Adrenal gland (tissue), 5 donors: ENCODE results near the gene SIRT5.

ENCODE experiments used
- POLR2A ChIP-seq, 2 donors: fragments of 450-650 bp; IDR thresholded peaks; one replicate each; pipeline ENCODE4 v1.6.1; 2017; ENCODE audit warnings: antibody characterized with exemption in 2 of 2, mild to moderate bottlenecking in 2 of 2, moderate library complexity in 1 of 2
- TF ChIP-seq, protein P1 (sequence below), 6 experiments: fragments of 450-650 bp in 4 of 6; fragments of 200-600 bp in 2 of 6; sonication (generic) in 1 of 6; IDR thresholded peaks; 1 replicate in 5 of 6; 2 replicates in 1 of 6; pipeline versions ENCODE4 v1.5.1 to v1.8.0; 2016 to 2021; ENCODE audit warnings: antibody characterized with exemption in 6 of 6, mild to moderate bottlenecking in 2 of 6, moderate library complexity in 1 of 6
- donor health status: DM: no; HTN: no; CAD: no.

DNA sequence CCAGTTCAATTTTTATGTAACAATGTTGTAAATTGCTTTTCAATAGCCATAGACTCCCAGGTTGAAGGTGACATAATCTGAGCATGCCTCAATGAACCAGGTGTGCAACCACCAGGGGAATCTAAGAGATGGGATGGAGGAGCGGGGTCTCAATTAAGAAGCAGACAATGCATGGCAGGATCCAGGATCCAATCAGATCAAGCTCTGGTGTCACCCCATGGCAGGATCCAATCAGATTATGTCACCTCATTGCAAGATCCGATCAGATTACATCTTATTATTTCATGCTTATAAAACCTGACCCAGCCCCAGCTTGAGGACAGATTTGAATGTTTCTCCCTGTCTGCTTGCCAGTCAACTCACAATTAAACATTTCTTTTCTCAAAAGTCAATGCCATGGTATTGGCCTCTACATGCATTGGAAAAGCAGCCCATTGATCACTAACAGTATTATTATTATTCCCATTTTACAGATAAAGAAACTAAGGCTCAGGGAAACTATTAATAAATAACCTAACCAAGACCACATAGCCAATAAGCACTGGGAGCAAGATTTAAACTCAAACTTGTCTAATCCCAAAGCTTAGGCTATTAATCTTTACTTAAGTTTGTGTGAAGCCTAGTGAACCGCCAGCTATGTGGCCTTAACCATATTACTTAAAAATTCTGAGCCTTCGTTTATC is 14.3 kb upstream of the SIRT5 start:
- TF ChIP-seq, protein P1, sequence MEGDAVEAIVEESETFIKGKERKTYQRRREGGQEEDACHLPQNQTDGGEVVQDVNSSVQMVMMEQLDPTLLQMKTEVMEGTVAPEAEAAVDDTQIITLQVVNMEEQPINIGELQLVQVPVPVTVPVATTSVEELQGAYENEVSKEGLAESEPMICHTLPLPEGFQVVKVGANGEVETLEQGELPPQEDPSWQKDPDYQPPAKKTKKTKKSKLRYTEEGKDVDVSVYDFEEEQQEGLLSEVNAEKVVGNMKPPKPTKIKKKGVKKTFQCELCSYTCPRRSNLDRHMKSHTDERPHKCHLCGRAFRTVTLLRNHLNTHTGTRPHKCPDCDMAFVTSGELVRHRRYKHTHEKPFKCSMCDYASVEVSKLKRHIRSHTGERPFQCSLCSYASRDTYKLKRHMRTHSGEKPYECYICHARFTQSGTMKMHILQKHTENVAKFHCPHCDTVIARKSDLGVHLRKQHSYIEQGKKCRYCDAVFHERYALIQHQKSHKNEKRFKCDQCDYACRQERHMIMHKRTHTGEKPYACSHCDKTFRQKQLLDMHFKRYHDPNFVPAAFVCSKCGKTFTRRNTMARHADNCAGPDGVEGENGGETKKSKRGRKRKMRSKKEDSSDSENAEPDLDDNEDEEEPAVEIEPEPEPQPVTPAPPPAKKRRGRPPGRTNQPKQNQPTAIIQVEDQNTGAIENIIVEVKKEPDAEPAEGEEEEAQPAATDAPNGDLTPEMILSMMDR (IDR thresholded peaks at IDR 0.05), result no peak
- no peak for TF ChIP-seq POLR2A (IDR thresholded peaks at IDR 0.05)
